Right lobe of liver (tissue), 4 donors: Measurements from ENCODE around the gene NAPA.

Experiments used
- CTCF ChIP-seq, 4 donors: fragments of 200-600 bp in 3 of 4; fragments of 450-650 bp in 1 of 4; IDR thresholded peaks; one replicate each; pipeline versions ENCODE4 v1.5.1 to v1.8.0; 2016 to 2022; ENCODE audit warnings: antibody characterized with exemption in 4 of 4, mild to moderate bottlenecking in 2 of 4
- POLR2A ChIP-seq: fragments of 450-650 bp; IDR thresholded peaks from one replicate; pipeline ENCODE4 v1.6.1; 2017; ENCODE audit warnings: antibody characterized with exemption, mild to moderate bottlenecking
- donor health status: DM: no; HTN: no; CAD: no.
- donor health status: DM: no; HTN: no; CAD: no.
- donor health status: DM: no; HTN: yes; CAD: no.

GRCh38 chr19:47467914-47468313 lies 46.9 kb downstream of the NAPA start:
- TF ChIP-seq CTCF (IDR thresholded peaks at IDR 0.05) = no peak
- no peak for TF ChIP-seq POLR2A
